Endothelial cell (in vitro differentiated cells): ENCODE results near the gene SCLY. TPM values are rescaled to one million over a fixed set of nuclear protein-coding genes. Genes with fewer than 3 reads are reported as not detected.
"Not testable (repeated sequence)": the region's sequence is repeated elsewhere in the genome, so short reads cannot be mapped to it uniquely, and the experiment has no call there.

ENCODE experiments used
- DNase-seq: peaks from one replicate; pipeline ENCODE4 v3.0.0; 2021; ENCODE audit warnings: low spot score
- H3K27ac Mint-ChIP-seq: one replicate; pipeline ENCODE4 v1.8.0; 2021; ENCODE audit warnings: mixed read lengths, inconsistent platforms; ENCODE audit not compliant: unreplicated experiment
- H3K27me3 Mint-ChIP-seq: one replicate; pipeline ENCODE4 v1.8.0; 2021; ENCODE audit warnings: mild to moderate bottlenecking, moderate library complexity, mixed read lengths, inconsistent platforms; ENCODE audit not compliant: unreplicated experiment
- H3K36me3 Mint-ChIP-seq: one replicate; pipeline ENCODE4 v1.8.0; 2021; ENCODE audit warnings: mild to moderate bottlenecking, low read depth, mixed read lengths, inconsistent platforms; ENCODE audit not compliant: unreplicated experiment
- H3K4me1 Mint-ChIP-seq: one replicate; pipeline ENCODE4 v1.8.0; 2021; ENCODE audit warnings: mild to moderate bottlenecking, mixed read lengths, inconsistent platforms; ENCODE audit not compliant: unreplicated experiment
- H3K4me3 Mint-ChIP-seq: one replicate; pipeline ENCODE4 v1.8.0; 2021; ENCODE audit warnings: mild to moderate bottlenecking, mixed read lengths, inconsistent platforms; ENCODE audit not compliant: unreplicated experiment
- H3K9me3 Mint-ChIP-seq: one replicate; pipeline ENCODE4 v1.8.0; 2021; ENCODE audit warnings: mixed read lengths, inconsistent platforms; ENCODE audit not compliant: unreplicated experiment
- total RNA-seq: library from RNA; stranded (reverse); fragmentation: NEBNext Ultra II Directional; extraction: Animal tissue kit (Norgen Biotek cat#: 25700); gene quantifications from one replicate; pipeline ENCODE4 v1.2.1, GENCODE V29; 2021; ENCODE audit not compliant: unreplicated experiment
- TF ChIP-seq, protein P1 (sequence below): fragments of 200-600 bp; sonication (generic); IDR thresholded peaks from one replicate; pipeline ENCODE4 v1.5.0; 2021; ENCODE audit warnings: antibody characterized with exemption; ENCODE audit not compliant: unreplicated experiment

Gene SCLY
- total RNA-seq, 1 donor from 2014 or later, result 17.7 TPM

DNA sequence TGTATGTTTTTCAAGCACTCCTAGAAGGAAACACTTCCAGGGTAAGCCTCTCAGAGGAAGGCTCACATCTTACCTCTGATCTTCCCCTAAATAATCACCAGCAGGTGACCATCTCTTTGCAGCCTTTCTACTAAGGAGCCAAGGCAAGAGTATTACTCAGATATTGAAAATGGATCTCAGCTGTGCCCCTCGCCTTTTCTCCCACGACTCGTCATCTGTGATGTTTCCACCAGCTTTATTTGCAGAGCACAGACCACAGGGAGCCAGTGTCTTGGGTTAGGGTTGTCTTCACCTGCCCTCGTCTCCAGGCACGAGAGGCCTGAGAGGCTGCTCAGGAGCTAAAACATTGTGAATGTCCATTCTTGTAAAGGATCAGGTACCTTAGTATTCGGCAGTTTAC lies 16.9 kb upstream of the SCLY start:
- H3K9me3 Mint-ChIP-seq, result no peaks in the 10 kb centered on the region
- H3K36me3 Mint-ChIP-seq, result peaks cover 57% of the 10 kb centered on the region
- H3K27me3 Mint-ChIP-seq, result peaks cover 9% of the 10 kb centered on the region
- TF ChIP-seq, protein P1, sequence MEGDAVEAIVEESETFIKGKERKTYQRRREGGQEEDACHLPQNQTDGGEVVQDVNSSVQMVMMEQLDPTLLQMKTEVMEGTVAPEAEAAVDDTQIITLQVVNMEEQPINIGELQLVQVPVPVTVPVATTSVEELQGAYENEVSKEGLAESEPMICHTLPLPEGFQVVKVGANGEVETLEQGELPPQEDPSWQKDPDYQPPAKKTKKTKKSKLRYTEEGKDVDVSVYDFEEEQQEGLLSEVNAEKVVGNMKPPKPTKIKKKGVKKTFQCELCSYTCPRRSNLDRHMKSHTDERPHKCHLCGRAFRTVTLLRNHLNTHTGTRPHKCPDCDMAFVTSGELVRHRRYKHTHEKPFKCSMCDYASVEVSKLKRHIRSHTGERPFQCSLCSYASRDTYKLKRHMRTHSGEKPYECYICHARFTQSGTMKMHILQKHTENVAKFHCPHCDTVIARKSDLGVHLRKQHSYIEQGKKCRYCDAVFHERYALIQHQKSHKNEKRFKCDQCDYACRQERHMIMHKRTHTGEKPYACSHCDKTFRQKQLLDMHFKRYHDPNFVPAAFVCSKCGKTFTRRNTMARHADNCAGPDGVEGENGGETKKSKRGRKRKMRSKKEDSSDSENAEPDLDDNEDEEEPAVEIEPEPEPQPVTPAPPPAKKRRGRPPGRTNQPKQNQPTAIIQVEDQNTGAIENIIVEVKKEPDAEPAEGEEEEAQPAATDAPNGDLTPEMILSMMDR, result no peak
- no peaks in the 10 kb centered on the region for H3K4me1 Mint-ChIP-seq
- no peak for DNase-seq
- H3K27ac Mint-ChIP-seq, result no peak overlapping the region
- no peak overlapping the region for H3K4me3 Mint-ChIP-seq

GRCh38 chr2:238045575-238045974 lies 15.2 kb upstream of the SCLY start:
- peaks cover 48% of the 10 kb centered on the region for H3K36me3 Mint-ChIP-seq
- no peak overlapping the region for H3K4me3 Mint-ChIP-seq
- no peak for DNase-seq
- no peaks in the 10 kb centered on the region for H3K4me1 Mint-ChIP-seq
- H3K9me3 Mint-ChIP-seq, result no peaks in the 10 kb centered on the region
- H3K27me3 Mint-ChIP-seq, result peaks cover 5% of the 10 kb centered on the region
- TF ChIP-seq, protein P1, result no peak
- no peak overlapping the region for H3K27ac Mint-ChIP-seq

DNA sequence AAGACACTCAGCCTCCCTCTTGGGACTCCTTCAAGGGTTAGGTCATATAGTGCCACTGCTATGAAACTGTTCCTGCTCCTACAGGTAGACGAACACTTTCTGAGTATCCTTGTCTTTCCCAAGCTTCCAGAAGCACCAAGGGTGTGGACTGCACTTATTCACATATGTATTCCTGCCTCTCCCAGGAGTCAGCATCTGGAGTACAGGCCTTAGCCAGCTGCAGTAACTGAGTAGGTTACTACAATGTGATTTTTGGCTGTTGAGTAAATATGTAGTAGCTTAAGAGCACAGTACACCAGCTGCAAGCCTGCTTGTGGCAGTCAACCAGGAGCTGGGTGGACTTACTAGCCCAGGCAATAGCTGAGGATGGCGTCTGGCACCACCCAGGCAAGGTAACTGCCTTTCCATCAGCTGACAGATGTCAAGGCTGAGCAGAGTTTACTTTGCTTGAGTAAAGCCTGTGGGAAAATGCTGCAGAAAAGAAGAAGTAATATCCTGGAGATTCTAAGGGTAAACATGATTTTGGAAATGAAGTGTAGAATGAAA lies 14.0 kb upstream of the SCLY start:
- H3K4me3 Mint-ChIP-seq, result no peak overlapping the region
- TF ChIP-seq, protein P1, result no peak

GRCh38 chr2:238053191-238053776 lies 7.5 kb upstream of the SCLY start:
- Mint-ChIP-seq H3K27ac (no peak overlapping the region), H3K4me3 (no peak overlapping the region), H3K36me3 (peaks cover 7% of the 10 kb centered on the region), H3K27me3 (no peaks in the 10 kb centered on the region), H3K9me3 (no peaks in the 10 kb centered on the region), H3K4me1 (peaks cover 6% of the 10 kb centered on the region)
- TF ChIP-seq, protein P1, result no peak
- no peak for DNase-seq

More for the DNA sequence above, 14.0 kb upstream of the SCLY start:
- DNase-seq, result no peak
- peaks cover 5% of the 10 kb centered on the region for H3K27me3 Mint-ChIP-seq
- H3K9me3 Mint-ChIP-seq, result no peaks in the 10 kb centered on the region
- peaks cover 39% of the 10 kb centered on the region for H3K36me3 Mint-ChIP-seq
- no peaks in the 10 kb centered on the region for H3K4me1 Mint-ChIP-seq
- H3K27ac Mint-ChIP-seq, result no peak overlapping the region

GRCh38 chr2:238055841-238056240 lies 5.0 kb upstream of the SCLY start:
- Mint-ChIP-seq H3K27me3 (peaks cover 5% of the 10 kb centered on the region), H3K4me1 (peaks cover 15% of the 10 kb centered on the region), H3K9me3 (no peaks in the 10 kb centered on the region), H3K27ac (no peak overlapping the region), H3K4me3 (no peak overlapping the region), H3K36me3 (peaks cover 12% of the 10 kb centered on the region)
- TF ChIP-seq, protein P1, result no peak
- DNase-seq, result no peak

GRCh38 chr2:238057696-238058575 lies 2.9 kb upstream of the SCLY start:
- H3K27me3 Mint-ChIP-seq, H3K4me3 Mint-ChIP-seq, H3K27ac Mint-ChIP-seq, H3K9me3 Mint-ChIP-seq, DNase-seq: not testable (repeated sequence)
- Mint-ChIP-seq H3K4me1 (peaks cover 24% of the 10 kb centered on the region), H3K36me3 (peaks cover 12% of the 10 kb centered on the region)
